CD4-positive, alpha-beta T cell treated with Interleukin-6 for 4 hours (primary cell): ENCODE data around the gene FHOD3.

Experiments
- DNase-seq: peaks from one replicate; pipeline ENCODE4 v3.0.0-alpha.2; 2020; ENCODE audit warnings: mixed read lengths

The FHOD3 gene

GRCh38 chr18:36638224-36638623 lies 340.7 kb downstream of the FHOD3 start:
- no peak for DNase-seq

GRCh38 chr18:36640021-36640952 lies 342.8 kb downstream of the FHOD3 start:
- DNase-seq = no peak

- no peak for DNase-seq
Observed at GRCh38 chr18:36643061-36643460, 345.5 kb downstream of the FHOD3 start.

GRCh38 chr18:36648803-36649202 lies 351.3 kb downstream of the FHOD3 start:
- DNase-seq = no peak

GRCh38 chr18:36649205-36649604 lies 351.7 kb downstream of the FHOD3 start:
- DNase-seq = no peak

DNA sequence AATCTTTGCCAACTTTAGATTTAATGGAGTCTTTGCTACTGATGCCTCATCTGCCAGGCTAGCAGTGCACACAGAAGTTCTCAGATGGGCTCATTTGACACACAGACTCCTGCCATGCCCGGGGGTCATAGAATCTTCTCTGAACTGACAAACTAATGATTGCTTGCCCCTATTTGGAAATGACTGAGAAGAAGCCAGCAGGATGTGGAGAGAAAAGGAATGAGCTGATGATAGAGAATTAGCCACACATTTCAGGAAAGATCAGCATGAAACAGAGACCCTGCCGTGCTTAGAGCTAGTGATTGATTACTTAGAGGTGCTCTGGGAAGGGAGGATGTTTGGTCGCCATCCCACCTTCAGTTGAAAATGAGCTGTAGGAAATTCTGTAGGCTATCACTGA lies 352.8 kb downstream of the FHOD3 start:
- DNase-seq = no peak

DNA sequence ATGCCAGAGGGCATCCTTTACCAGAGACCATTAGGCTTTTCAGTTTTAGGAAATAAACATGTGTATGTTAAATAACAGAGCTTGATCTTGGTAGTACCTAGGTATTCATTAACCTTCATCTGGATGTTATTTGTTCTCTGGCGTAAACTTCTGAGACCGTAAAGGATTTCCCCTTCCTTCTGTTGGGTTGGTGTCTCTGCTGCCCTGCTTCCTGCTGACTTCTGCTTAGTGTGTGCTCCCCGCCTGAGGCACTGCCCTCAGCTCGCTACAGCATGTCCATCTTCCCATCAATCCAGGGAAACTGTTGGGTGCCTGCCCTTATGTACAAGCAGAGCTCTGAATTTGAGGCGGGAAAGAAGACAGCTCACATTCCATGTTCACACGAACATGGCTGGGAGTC lies 353.4 kb downstream of the FHOD3 start:
- DNase-seq = no peak

- DNase-seq = no peak
Observed at GRCh38 chr18:36652503-36652902, 355.0 kb downstream of the FHOD3 start.

GRCh38 chr18:36653141-36653869 lies 355.8 kb downstream of the FHOD3 start:
- DNase-seq = no peak

DNA sequence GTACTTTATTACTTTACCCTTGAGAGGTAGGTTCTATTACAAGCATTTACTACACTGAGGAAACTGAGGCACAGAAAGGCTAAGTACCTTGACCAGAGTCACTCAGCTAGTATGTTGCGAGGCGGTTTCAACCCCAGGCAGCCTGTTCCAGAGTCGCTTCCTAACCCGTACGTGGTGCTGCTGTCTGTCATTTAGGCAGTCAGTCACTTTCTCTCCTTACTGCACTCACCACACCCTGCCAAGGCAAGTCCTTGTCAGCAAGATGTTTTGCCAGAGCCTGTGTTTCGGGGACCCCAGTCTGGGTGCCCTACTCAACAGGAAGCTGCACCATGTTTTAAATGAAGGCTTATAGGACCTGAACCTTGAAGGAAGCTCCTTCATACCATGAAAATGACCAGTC lies 356.4 kb downstream of the FHOD3 start:
- DNase-seq = no peak

- DNase-seq = no peak
Observed at GRCh38 chr18:36655074-36655473, 357.6 kb downstream of the FHOD3 start.

DNA sequence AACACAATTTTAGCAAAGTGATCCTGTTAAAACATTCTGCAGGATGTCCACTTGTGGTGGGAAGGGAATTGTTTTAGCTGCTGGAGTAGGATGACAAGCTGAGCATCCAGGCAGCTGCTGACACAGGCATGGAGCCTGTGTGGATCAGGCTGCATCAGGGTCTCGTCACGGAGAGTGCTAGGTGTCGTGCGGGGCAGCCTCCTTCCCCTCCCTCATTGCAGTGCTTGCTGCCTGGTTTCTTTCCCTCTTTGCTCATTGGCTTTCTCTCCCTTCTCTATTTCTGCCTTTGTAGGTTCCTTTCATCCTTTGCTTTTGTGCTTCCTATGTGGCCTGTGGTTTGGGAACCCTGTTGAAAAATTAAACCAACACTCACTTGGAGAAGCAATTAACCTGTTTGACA lies 358.4 kb downstream of the FHOD3 start:
- no peak for DNase-seq

GRCh38 chr18:36658611-36659010 lies 361.1 kb downstream of the FHOD3 start:
- DNase-seq = no peak

DNA sequence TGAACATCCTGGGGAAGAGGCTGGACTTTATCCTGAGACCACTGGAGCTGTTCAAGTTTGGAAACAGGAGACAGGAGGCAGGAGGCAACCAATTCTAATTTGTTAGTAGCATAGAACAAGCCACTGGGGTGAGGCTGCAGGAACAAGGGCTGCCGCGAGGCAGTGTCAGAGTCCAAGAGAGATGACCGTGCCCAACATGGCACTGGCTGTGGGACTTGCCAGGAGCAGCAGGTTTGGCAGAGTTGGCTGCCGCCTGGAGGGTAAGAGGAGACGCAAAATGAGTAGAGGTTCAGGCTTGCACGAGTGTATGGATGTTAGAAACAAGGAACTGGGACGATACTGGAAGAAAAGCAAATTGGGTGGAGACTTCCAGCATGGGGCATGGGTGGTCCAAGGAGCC lies 362.8 kb downstream of the FHOD3 start:
- no peak for DNase-seq

- no peak for DNase-seq
Observed at GRCh38 chr18:36661999-36662398, 364.5 kb downstream of the FHOD3 start.

DNA sequence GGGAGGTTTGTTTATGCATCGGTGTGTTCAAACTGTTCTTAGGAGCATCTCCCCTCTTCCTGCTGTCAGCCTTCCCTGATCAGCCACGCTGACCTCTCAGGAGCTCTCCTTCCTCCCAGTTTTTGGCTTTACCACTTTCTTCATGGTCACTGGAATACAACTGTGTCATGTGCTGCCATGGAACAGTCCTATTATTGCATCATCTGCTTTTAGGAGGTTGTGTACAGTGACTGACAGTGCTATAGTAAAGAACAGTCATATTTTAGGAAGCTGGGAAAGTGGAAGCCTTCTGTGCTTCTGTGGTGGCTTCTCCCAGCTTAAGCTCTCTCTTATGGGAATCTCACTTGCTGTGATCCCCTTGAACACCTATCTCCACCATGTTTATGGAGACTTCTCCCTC lies 365.8 kb downstream of the FHOD3 start:
- DNase-seq = no peak

GRCh38 chr18:36665952-36666351 lies 368.4 kb downstream of the FHOD3 start:
- no peak for DNase-seq

DNA sequence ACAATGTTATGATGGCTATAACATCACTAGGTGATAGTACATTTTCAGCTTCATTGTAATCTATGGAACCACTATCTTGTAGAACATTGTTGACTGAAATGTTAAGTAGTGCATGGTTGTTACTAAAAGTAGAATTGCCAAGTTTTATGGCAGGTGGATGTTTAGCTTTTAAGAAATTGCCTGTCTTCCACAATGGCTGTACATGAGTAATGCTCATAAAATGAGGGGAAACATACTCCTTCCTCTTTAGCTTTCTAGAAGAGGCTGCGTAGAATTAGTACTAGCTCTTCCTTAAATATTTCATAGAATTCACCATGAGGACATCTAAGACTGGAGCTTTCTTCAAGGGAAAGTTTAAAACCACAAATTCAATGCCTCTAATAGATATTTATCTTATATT lies 370.3 kb downstream of the FHOD3 start:
- no peak for DNase-seq

DNA sequence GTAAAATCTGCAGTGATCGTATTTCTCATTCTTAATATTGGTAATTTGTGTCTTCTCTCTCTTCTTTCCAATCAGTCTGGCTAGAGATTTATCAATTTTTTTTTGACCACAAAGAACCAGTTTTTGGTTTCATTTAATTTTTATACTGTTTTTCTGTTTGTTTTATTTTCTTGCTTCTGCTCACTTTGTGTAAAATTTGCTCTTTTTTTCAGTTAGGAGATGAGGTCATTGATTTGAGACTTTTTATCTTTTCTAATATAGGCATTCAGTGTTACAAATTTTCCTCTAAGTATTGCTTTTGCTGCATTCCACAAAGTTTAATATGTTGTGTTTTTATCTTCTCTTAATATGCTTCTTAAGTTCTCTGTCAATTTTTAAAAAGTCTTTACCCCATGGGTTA lies 370.8 kb downstream of the FHOD3 start:
- no peak for DNase-seq

DNA sequence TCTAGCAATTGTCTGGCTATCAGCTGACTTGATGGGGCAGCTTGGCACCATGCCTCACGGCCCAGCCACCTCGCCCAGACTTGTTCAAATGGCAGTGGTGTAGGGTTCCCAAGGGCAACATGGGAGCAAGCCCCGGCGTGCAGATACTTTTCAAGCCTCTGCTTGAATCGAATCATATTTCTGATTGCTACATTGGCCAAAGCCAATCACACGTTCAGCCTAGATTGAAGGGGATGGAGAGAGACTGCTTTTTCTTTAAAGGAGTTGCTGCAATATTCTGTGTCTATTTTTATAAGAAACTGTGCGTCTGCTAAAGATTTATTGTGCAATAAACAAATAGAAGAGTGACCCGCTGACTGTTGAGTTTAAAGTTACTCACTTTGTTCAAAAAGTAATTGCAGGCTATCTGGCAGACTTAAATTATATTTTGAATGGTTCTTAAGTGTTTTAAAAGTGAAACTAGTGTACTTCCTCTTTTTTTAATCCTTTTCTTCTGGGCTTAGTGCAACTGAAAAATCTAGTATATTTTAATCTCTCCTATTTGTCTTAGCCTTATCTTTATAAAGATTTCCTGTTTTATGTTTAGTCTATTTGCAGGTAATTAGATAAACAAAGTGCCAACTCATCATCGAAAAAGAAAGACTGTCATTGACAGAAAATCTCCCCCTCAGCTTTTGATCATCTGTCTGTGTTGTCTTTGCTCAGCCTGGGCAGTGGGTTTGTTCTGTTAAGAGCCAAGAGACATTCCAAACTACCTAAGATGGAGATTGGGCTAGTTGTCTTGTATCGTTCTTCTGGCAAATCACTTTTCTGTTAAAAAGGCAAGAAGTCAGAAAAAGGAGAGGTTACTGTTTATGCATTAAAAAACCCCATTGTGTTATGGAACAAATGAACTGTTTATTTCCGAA lies 375.2 kb downstream of the FHOD3 start:
- DNase-seq = no peak

DNA sequence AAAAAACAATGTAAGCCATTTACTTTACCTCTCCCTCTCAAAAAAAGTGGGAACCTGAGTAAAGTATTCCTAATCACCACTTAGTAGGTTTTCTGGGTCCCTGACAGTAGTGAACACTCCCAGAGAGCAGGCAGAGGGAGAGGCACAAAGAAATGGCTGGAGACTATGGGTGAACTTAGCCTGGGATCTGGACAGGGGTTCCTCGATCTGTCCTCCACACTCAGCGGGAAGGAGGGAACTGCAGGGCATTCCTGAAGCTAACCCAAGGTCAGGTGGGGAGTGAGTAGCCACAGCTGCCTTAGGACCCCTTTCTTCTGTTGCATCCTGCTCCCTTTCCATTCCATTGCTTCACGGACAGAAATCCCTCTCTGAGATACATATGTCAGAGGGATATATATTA lies 375.9 kb downstream of the FHOD3 start:
- no peak for DNase-seq

GRCh38 chr18:36675076-36675475 lies 377.6 kb downstream of the FHOD3 start:
- no peak for DNase-seq

DNA sequence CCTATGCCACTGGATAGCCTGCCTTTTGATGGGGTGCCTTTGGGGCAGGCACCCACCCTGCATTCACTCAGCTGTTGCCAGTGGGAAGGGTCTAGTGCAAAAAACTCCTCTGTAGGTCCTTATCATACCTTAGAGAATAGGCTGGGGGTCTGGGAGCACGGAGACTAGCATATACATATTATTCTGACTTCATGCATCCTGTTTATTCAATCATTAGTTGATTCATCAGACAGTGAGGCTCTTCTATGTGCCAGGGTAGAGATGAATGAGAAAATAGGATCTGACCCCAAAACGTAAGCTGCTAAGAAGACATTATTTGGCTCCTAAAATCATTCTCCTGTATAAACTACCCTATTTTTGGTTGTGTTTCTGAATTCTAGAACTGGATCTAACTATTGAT lies 378.0 kb downstream of the FHOD3 start:
- DNase-seq = no peak
